Measurements from ENCODE around the gene ZNF790. TPM values are rescaled to one million over a fixed set of nuclear protein-coding genes. Genes with fewer than 3 reads are reported as not detected.

Gene ZNF790
- total RNA-seq, 1 experiment from 2014 or later = 1.2 TPM

DNA sequence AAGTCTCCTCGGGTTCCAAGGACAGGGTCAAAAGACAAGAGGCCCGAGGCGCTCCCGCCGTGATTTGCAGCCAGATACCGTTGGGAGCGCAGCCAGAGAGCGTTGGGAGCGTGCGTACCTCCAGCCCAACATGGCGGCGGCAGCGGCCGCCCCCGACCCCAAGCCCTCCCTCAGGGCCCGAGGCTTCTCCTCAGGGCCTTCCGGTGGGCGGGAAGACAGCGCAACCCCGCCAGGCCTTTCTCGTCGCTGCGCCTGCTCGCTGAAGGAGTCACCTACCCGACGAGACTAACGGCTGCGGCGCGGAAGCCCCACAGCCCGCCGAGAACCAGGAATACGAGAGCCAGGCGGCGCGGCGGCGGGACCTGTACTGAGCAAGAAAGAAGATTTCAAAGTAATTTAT is 62.4 kb downstream of the ZNF790 start:
- Histone ChIP-seq H3K4me3 (ENCODE audit: low read length) (no peak overlapping the region), H3F3A (ENCODE audit: low read length, unreplicated experiment) (no peaks in the 10 kb centered on the region), H3K4me1 (ENCODE audit: insufficient read depth, low read length) (no peaks in the 10 kb centered on the region), H3K79me2 (ENCODE audit: low read length) (no peaks in the 10 kb centered on the region; the same call in 1 of the 2 replicates), H3K27me3 (ENCODE audit: low read length) (no peaks in the 10 kb centered on the region), H4K20me1 (ENCODE audit: low read length) (no peaks in the 10 kb centered on the region), H3K9me3 (ENCODE audit: low read length) (no peaks in the 10 kb centered on the region), H3K27ac (ENCODE audit: low read length) (no peak overlapping the region), H3K9me2 (replicated peaks; ENCODE audit: low read length) (no peaks in the 10 kb centered on the region), H3K9ac (ENCODE audit: low read length) (no peak overlapping the region), H3K4me2 (ENCODE audit: low read length) (no peak overlapping the region), H2AFZ (ENCODE audit: low read length) (no peak overlapping the region), H3K36me3 (ENCODE audit: low read depth, low read length) (no peaks in the 10 kb centered on the region)
- TF ChIP-seq EZH2 (IDR thresholded peaks at IDR 0.05; ENCODE audit: low read length, unreplicated experiment) (no peak), EZH2phosphoT487 (IDR thresholded peaks at IDR 0.05; ENCODE audit: borderline replicate concordance, low read length) (no peak)
- TF ChIP-seq, protein P1, sequence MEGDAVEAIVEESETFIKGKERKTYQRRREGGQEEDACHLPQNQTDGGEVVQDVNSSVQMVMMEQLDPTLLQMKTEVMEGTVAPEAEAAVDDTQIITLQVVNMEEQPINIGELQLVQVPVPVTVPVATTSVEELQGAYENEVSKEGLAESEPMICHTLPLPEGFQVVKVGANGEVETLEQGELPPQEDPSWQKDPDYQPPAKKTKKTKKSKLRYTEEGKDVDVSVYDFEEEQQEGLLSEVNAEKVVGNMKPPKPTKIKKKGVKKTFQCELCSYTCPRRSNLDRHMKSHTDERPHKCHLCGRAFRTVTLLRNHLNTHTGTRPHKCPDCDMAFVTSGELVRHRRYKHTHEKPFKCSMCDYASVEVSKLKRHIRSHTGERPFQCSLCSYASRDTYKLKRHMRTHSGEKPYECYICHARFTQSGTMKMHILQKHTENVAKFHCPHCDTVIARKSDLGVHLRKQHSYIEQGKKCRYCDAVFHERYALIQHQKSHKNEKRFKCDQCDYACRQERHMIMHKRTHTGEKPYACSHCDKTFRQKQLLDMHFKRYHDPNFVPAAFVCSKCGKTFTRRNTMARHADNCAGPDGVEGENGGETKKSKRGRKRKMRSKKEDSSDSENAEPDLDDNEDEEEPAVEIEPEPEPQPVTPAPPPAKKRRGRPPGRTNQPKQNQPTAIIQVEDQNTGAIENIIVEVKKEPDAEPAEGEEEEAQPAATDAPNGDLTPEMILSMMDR (conservative IDR thresholded peaks at IDR 0.05; ENCODE audit: low read depth, low read length) = no peak
- no TSS peak for BruUV-seq (replicated peaks)
- POLR2A ChIA-PET (ENCODE audit: unreplicated experiment) = no interaction called here
- intact Hi-C loops (cut with micrococcal nuclease) = no loop called here
- DNase-seq (no peak), ATAC-seq (no peak)
- CTCF ChIA-PET = no interaction called here

DNA sequence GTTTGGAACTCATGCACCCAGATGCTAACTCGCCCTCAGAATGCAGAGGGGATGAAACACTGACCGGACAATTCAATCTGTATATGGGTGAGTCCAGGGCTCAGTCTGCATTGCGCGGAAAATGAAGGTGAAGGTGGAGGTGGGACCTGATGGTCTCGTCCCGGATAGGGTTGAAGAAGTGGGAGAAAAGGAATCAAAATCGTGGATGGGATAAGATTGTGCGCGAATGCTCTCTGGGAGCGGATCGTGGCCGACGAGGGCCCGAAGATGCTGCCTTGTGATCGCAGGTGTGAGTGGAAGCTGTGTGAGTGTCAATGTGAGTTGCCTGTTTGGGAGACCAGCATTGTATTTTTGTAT is 65.0 kb downstream of the ZNF790 start:
- no peak for TF ChIP-seq EZH2phosphoT487 (IDR thresholded peaks at IDR 0.05; ENCODE audit: borderline replicate concordance, low read length)
- TF ChIP-seq, protein P1 (conservative IDR thresholded peaks at IDR 0.05; ENCODE audit: low read depth, low read length) = no peak
- TF ChIP-seq EZH2 (IDR thresholded peaks at IDR 0.05; ENCODE audit: low read length, unreplicated experiment) = no peak
- no peaks in the 10 kb centered on the region for H3K9me3 ChIP-seq (ENCODE audit: low read length)
- intact Hi-C loops (cut with micrococcal nuclease) = no loop called here
- ChIA-PET CTCF (no interaction called here), POLR2A (ENCODE audit: unreplicated experiment) (interaction anchor here (0.5 kb wide), 1 partner anchor 15 kb away, joined by 3 read pairs; no protein-coding TSS in a partner anchor)
- no peaks in the 10 kb centered on the region for H3F3A ChIP-seq (ENCODE audit: low read length, unreplicated experiment)
- no peaks in the 10 kb centered on the region; the same call in 1 of the 2 replicates for H3K79me2 ChIP-seq (ENCODE audit: low read length)
- H3K36me3 ChIP-seq (ENCODE audit: low read depth, low read length) = no peaks in the 10 kb centered on the region; the same call in 1 of the 2 replicates
- no peaks in the 10 kb centered on the region for H3K4me1 ChIP-seq (ENCODE audit: insufficient read depth, low read length)
- peak; percentile 33 for ATAC-seq
- DNase-seq = no peak
- peak overlapping the region; percentile 85 for H3K4me3 ChIP-seq (ENCODE audit: low read length)
- H3K27me3 ChIP-seq (ENCODE audit: low read length) = no peaks in the 10 kb centered on the region
- no peak overlapping the region for H3K27ac ChIP-seq (ENCODE audit: low read length)
- BruUV-seq (replicated peaks) = no TSS peak
- peak overlapping the region; percentile 92 for H3K4me2 ChIP-seq (ENCODE audit: low read length)
- H2AFZ ChIP-seq (ENCODE audit: low read length) = peak overlapping the region; percentile 97
- H3K9ac ChIP-seq (ENCODE audit: low read length) = peak overlapping the region; percentile 74; the same call in 1 of the 2 replicates
- no peaks in the 10 kb centered on the region for H3K9me2 ChIP-seq (replicated peaks; ENCODE audit: low read length)
- H4K20me1 ChIP-seq (ENCODE audit: low read length) = no peaks in the 10 kb centered on the region

Measured in PC-3 (cell line).